ENCODE measurements around the gene ADCK1.
"Not testable (repeated sequence)": the region's sequence is repeated elsewhere in the genome, so short reads cannot be mapped to it uniquely, and the experiment has no call there.

Gene ADCK1

DNA sequence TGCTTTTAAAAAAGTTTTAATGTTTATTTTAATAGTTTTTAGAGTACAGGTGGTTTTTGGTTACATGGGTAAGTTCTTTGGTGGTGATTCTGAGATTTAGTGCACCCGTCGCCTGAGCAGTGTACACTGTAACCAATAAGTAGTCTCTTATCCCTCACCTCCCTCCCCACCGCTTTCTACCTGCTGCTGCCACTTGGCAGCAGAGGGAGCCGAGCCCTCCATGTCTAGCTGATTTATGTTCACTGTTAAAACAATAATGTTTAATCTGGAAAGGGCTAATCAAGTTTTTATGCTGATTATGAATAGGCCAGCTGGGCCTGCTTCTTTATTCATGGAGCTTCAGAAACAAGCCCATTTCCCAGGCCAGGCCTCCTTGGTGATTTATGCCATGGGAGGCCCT, 73.1 kb downstream of the ADCK1 start:
- WGBS, 2 experiments, result 94 to 95% methylated on average over 2 to 4 of the region's 4 CpGs
- Histone ChIP-seq H3K9me3 (ENCODE audit: control insufficient read depth, low read length) (no peaks in the 10 kb centered on the region), H3K27ac (ENCODE audit: insufficient read depth, low read depth, low read length, poor library complexity, severe bottlenecking) (no peak overlapping the region), H3K36me3 (ENCODE audit: control insufficient read depth, insufficient read depth, low read length) (no peaks in the 10 kb centered on the region), H3K4me3 (ENCODE audit: insufficient read depth, low read depth, low read length) (no peak overlapping the region), H3K27me3 (ENCODE audit: control insufficient read depth, insufficient read depth, low read length, poor library complexity, severe bottlenecking) (no peaks in the 10 kb centered on the region), H3K4me1 (ENCODE audit: control insufficient read depth, insufficient read depth, low read length) (no peaks in the 10 kb centered on the region)

DNA sequence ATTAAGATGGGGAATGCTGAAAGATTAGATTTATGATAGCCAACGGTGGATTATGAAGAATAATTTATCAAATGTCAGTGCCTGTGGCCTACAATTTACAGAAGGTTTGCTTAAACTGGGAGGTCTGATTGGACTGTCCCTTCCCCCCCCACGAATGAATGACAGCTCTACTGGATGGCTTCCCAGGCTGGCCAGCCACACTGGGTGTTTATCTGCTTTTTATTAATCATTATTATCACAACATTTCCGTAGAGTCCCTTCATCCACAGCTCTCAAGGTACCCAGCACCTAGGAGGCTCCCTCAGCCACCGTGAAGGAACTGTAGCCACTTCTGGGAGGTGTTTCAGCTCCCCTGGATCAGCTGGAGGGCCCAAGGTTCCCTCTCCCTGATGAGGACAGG, 78.9 kb downstream of the ADCK1 start:
- 90 to 92% methylated on average over 4 of the region's 4 CpGs for WGBS, 2 experiments
- Histone ChIP-seq H3K9me3 (ENCODE audit: control insufficient read depth, low read length) (no peaks in the 10 kb centered on the region), H3K27ac (ENCODE audit: insufficient read depth, low read depth, low read length, poor library complexity, severe bottlenecking) (no peak overlapping the region), H3K27me3 (ENCODE audit: control insufficient read depth, insufficient read depth, low read length, poor library complexity, severe bottlenecking) (no peaks in the 10 kb centered on the region), H3K4me3 (ENCODE audit: insufficient read depth, low read depth, low read length) (no peak overlapping the region), H3K36me3 (ENCODE audit: control insufficient read depth, insufficient read depth, low read length) (no peaks in the 10 kb centered on the region), H3K4me1 (ENCODE audit: control insufficient read depth, insufficient read depth, low read length) (peaks cover 13% of the 10 kb centered on the region)

DNA sequence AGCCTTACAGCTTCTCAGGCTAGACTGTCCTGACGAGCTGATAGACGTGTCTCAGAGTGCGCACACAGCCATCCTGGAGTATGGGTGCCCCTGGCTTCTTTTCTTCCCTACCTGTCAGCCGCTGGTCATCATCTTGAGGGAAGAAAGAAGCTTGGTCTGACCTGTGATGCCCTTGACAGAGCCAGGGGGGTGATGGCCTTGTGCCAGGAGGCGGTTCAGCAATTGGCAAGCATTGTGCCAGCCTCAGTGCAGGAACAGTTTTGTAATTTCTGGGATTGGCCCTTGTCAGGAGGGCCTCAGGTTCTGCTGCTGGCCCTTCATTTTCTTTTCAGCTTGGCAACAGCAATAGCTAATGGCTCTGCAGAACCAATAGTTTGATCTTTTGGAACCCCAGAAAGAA, 80.1 kb downstream of the ADCK1 start:
- H3K9me3 ChIP-seq (ENCODE audit: control insufficient read depth, low read length), result no peaks in the 10 kb centered on the region
- WGBS, 2 experiments, result 91 to 95% methylated on average over 5 of the region's 5 CpGs
- H3K27me3 ChIP-seq (ENCODE audit: control insufficient read depth, insufficient read depth, low read length, poor library complexity, severe bottlenecking), result no peaks in the 10 kb centered on the region
- no peak overlapping the region for H3K4me3 ChIP-seq (ENCODE audit: insufficient read depth, low read depth, low read length)
- no peak overlapping the region for H3K27ac ChIP-seq (ENCODE audit: insufficient read depth, low read depth, low read length, poor library complexity, severe bottlenecking)
- H3K4me1 ChIP-seq (ENCODE audit: control insufficient read depth, insufficient read depth, low read length), result peaks cover 15% of the 10 kb centered on the region
- H3K36me3 ChIP-seq (ENCODE audit: control insufficient read depth, insufficient read depth, low read length), result no peaks in the 10 kb centered on the region

DNA sequence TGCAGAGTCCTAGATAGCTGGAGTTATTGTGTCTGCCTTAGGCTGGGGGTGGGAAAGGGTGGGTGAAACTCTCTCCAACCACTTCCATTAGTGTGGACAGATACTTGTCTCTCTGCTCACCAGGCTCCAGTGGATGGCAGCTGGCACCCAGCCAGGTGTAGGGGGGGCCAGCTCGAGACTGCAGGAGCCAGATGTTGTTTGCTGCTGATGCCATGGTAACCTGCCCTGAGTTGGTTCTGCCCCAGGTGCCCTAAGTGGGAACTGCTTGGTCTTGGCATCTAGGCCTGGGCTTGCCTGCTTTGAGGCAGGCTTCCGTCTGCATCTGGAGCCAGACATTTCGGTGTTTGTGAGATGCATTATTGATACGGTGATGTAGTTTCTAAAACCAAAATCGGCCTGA, 82.2 kb downstream of the ADCK1 start:
- Histone ChIP-seq H3K9me3 (ENCODE audit: control insufficient read depth, low read length) (no peaks in the 10 kb centered on the region), H3K4me3 (ENCODE audit: insufficient read depth, low read depth, low read length) (no peak overlapping the region), H3K27me3 (ENCODE audit: control insufficient read depth, insufficient read depth, low read length, poor library complexity, severe bottlenecking) (no peaks in the 10 kb centered on the region), H3K36me3 (ENCODE audit: control insufficient read depth, insufficient read depth, low read length) (no peaks in the 10 kb centered on the region), H3K27ac (ENCODE audit: insufficient read depth, low read depth, low read length, poor library complexity, severe bottlenecking) (no peak overlapping the region), H3K4me1 (ENCODE audit: control insufficient read depth, insufficient read depth, low read length) (peaks cover 15% of the 10 kb centered on the region)
- 92% methylated on average over 5 of the region's 5 CpGs for WGBS, 2 experiments

DNA sequence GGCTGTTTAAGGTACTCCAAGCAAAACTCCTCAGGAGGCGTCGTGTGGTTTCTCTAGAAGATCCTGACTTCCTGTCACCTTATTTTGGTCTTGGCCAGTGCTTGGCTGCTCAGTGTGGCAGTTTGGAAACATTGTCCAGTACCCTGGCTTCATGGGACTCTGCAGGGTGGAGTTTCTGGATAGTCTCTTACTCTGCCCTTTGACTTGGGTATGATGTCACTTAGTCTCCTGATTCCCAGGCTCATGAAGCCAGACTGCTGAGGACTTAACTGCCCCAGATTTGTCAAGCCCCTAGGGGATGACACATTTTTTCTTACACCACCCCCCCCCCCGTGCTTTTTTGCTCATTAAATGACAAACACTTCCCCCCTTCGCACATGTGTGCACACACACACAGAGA, 82.7 kb downstream of the ADCK1 start:
- Histone ChIP-seq H3K4me3 (ENCODE audit: insufficient read depth, low read depth, low read length) (no peak overlapping the region), H3K36me3 (ENCODE audit: control insufficient read depth, insufficient read depth, low read length) (no peaks in the 10 kb centered on the region), H3K9me3 (ENCODE audit: control insufficient read depth, low read length) (no peaks in the 10 kb centered on the region), H3K27me3 (ENCODE audit: control insufficient read depth, insufficient read depth, low read length, poor library complexity, severe bottlenecking) (no peaks in the 10 kb centered on the region), H3K4me1 (ENCODE audit: control insufficient read depth, insufficient read depth, low read length) (peaks cover 15% of the 10 kb centered on the region), H3K27ac (ENCODE audit: insufficient read depth, low read depth, low read length, poor library complexity, severe bottlenecking) (no peak overlapping the region)
- 93% methylated on average over 3 of the region's 4 CpGs for WGBS, 2 experiments

DNA sequence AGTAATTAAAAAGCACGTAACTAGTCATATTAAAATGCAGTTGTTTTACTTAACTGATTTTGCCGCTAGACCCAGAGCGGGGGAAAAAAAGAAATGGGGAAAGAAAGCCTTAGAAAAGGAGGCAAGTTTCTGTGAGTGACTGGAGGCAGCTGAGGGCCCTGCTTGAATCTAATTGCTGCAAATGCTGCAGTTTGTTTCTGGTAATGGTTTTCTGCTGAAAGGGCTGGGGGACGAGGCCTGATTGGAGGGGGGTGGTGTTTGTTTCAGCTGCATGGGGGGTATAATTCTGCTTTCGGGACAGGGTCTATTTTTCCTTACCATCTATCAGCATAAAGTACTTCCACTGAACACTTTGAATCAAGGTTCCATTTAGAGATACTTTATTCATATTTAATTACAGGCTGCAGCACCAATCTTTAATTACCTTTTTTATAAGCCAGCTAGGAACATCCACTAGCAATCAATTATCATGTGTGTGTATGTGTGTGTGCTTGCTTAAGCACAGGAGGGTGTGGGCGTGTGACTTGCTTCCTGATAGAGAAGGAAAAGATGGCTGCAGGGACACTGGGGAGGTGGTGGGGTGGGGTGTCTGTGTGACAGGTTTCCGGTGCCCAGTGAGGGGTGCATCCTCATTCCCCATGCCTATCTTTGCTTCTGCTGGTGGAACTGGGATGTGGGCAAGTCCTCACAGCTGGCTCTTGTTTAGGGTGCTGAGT, 83.4 kb downstream of the ADCK1 start:
- H3K27me3 ChIP-seq (ENCODE audit: control insufficient read depth, insufficient read depth, low read length, poor library complexity, severe bottlenecking), result no peaks in the 10 kb centered on the region
- H3K9me3 ChIP-seq (ENCODE audit: control insufficient read depth, low read length), result no peaks in the 10 kb centered on the region
- WGBS, 2 experiments, result 82 to 92% methylated on average over 5 to 6 of the region's 7 CpGs
- H3K27ac ChIP-seq (ENCODE audit: insufficient read depth, low read depth, low read length, poor library complexity, severe bottlenecking), result no peak overlapping the region
- no peaks in the 10 kb centered on the region for H3K36me3 ChIP-seq (ENCODE audit: control insufficient read depth, insufficient read depth, low read length)
- H3K4me3 ChIP-seq (ENCODE audit: insufficient read depth, low read depth, low read length), result no peak overlapping the region
- peaks cover 15% of the 10 kb centered on the region for H3K4me1 ChIP-seq (ENCODE audit: control insufficient read depth, insufficient read depth, low read length)

DNA sequence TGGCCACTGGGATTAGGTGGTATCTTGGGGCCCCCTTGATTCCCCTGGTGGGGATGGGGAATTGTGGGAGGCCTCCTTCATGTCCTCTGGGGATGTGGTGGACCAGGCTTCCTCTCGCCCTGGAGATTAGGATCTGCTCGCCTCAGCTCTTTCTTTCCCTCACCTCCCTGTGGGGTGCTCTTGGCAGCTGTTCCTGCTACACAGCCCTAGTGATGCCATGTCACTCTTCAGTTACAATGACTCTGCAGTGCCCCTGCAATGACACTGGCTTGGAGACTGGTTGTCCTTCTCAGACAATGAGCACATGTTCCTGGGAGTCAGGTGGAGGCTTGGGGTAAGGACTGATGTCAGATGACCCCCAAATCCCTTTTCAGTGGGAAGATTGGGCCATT, 83.9 kb downstream of the ADCK1 start:
- Histone ChIP-seq H3K4me3 (ENCODE audit: insufficient read depth, low read depth, low read length) (no peak overlapping the region), H3K27me3 (ENCODE audit: control insufficient read depth, insufficient read depth, low read length, poor library complexity, severe bottlenecking) (no peaks in the 10 kb centered on the region), H3K9me3 (ENCODE audit: control insufficient read depth, low read length) (no peaks in the 10 kb centered on the region), H3K36me3 (ENCODE audit: control insufficient read depth, insufficient read depth, low read length) (no peaks in the 10 kb centered on the region), H3K4me1 (ENCODE audit: control insufficient read depth, insufficient read depth, low read length) (peaks cover 15% of the 10 kb centered on the region), H3K27ac (ENCODE audit: insufficient read depth, low read depth, low read length, poor library complexity, severe bottlenecking) (no peak overlapping the region)
- WGBS, 2 experiments, result 69 to 73% methylated on average over 2 of the region's 2 CpGs

DNA sequence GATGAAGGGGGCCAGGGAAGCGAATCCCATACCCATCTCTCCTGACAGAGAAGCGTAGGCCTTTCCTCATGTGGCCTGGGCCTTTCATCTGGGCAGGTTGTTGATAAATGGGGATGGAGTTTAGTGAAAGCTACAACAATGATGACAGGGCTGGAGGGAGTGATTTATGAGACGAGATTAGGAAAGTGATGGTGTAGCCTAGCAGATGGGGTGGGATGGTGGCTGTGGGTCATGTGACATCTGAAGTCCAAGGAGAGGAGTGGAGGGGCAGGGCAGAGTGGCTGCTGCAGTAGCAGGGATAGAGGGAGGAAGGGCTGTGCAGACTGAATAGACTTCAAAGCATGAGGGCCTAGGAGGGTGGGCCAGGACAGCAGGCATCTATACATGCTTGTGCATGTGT, 85.5 kb downstream of the ADCK1 start:
- no peak overlapping the region for H3K4me3 ChIP-seq (ENCODE audit: insufficient read depth, low read depth, low read length)
- peaks cover 15% of the 10 kb centered on the region for H3K4me1 ChIP-seq (ENCODE audit: control insufficient read depth, insufficient read depth, low read length)
- H3K27me3 ChIP-seq (ENCODE audit: control insufficient read depth, insufficient read depth, low read length, poor library complexity, severe bottlenecking), result no peaks in the 10 kb centered on the region
- no peaks in the 10 kb centered on the region for H3K36me3 ChIP-seq (ENCODE audit: control insufficient read depth, insufficient read depth, low read length)
- WGBS, 2 experiments, result 92 to 94% methylated on average over 3 of the region's 3 CpGs
- no peak overlapping the region for H3K27ac ChIP-seq (ENCODE audit: insufficient read depth, low read depth, low read length, poor library complexity, severe bottlenecking)
- no peaks in the 10 kb centered on the region for H3K9me3 ChIP-seq (ENCODE audit: control insufficient read depth, low read length)

DNA sequence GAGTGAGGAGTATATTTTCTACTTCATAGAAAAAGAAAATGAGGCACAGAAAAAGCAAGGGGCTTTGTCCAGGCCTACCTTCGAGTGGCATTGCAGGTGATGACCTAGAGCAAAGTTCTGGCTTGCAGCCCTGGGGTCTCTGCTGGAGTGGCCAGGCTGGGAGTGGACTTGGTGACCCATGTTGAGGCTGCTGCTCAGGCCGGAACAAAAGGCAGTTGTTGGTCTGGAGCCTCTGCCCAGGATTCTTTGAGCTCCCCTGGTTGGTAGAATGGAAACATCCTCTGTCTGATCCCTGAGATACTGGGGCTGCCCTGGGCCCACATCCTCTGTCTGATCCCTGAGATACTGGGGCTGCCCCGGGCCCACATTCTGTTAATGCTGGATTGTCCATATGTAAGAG, 86.1 kb downstream of the ADCK1 start:
- no peak overlapping the region for H3K27ac ChIP-seq (ENCODE audit: insufficient read depth, low read depth, low read length, poor library complexity, severe bottlenecking)
- no peaks in the 10 kb centered on the region for H3K36me3 ChIP-seq (ENCODE audit: control insufficient read depth, insufficient read depth, low read length)
- 88% methylated on average over 3 of the region's 3 CpGs for WGBS, 2 experiments
- peaks cover 15% of the 10 kb centered on the region for H3K4me1 ChIP-seq (ENCODE audit: control insufficient read depth, insufficient read depth, low read length)
- H3K9me3 ChIP-seq (ENCODE audit: control insufficient read depth, low read length), result no peaks in the 10 kb centered on the region
- no peaks in the 10 kb centered on the region for H3K27me3 ChIP-seq (ENCODE audit: control insufficient read depth, insufficient read depth, low read length, poor library complexity, severe bottlenecking)
- H3K4me3 ChIP-seq (ENCODE audit: insufficient read depth, low read depth, low read length), result no peak overlapping the region

DNA sequence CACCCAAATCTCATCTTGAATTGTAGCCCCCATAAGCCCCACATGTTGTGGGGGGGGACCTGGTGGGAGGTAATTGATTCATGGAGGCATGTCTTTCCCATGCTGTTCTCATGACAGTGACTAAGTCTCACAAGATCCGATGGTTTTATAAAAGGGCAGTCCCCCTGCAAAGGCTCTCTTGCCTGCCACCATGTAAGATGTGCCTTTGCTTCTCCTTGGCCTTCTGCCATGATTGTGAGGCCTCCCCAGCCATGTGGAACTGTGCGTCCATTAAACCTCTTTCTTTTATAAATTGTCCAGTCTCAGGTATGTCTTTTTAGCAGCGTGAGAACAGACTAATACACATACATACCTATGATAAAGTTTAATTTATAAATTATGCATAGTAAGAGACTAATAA, 89.0 kb downstream of the ADCK1 start:
- not testable (repeated sequence) for H3K36me3 ChIP-seq (ENCODE audit: control insufficient read depth, insufficient read depth, low read length); H3K9me3 ChIP-seq (ENCODE audit: control insufficient read depth, low read length); H3K27ac ChIP-seq (ENCODE audit: insufficient read depth, low read depth, low read length, poor library complexity, severe bottlenecking); H3K27me3 ChIP-seq (ENCODE audit: control insufficient read depth, insufficient read depth, low read length, poor library complexity, severe bottlenecking); H3K4me3 ChIP-seq (ENCODE audit: insufficient read depth, low read depth, low read length); H3K4me1 ChIP-seq (ENCODE audit: control insufficient read depth, insufficient read depth, low read length)
- 96 to 97% methylated on average over 2 of the region's 3 CpGs for WGBS, 2 experiments

DNA sequence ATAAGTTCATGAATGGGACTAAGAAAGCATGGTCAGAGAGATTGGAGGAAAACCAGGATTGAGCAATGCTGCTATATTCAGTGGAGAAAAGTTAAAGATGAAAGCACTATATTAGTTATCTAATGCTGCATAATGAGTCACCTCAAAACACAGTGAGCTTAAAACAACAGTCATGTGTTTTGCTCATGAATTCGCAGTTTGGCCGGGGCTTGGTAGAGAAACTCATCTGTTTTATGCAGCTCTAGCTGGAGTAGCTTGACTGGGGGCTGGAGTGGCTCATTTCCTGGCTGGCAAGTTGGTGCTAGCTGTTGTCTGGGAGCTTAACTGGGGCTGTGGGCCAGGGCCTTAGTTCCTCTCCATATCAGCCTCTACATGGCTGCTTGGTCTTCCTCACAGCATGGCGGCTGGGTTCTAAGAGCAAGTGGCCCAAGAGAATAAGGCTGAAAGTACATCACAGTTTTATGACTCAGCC, 90.1 kb downstream of the ADCK1 start:
- Histone ChIP-seq H3K36me3 (ENCODE audit: control insufficient read depth, insufficient read depth, low read length) (no peaks in the 10 kb centered on the region), H3K4me1 (ENCODE audit: control insufficient read depth, insufficient read depth, low read length) (no peaks in the 10 kb centered on the region), H3K27ac (ENCODE audit: insufficient read depth, low read depth, low read length, poor library complexity, severe bottlenecking) (no peak overlapping the region), H3K9me3 (ENCODE audit: control insufficient read depth, low read length) (no peaks in the 10 kb centered on the region), H3K4me3 (ENCODE audit: insufficient read depth, low read depth, low read length) (no peak overlapping the region), H3K27me3 (ENCODE audit: control insufficient read depth, insufficient read depth, low read length, poor library complexity, severe bottlenecking) (no peaks in the 10 kb centered on the region)
- 98% methylated on average over 3 of the region's 3 CpGs for WGBS, 2 experiments

Measured in ectodermal cell (in vitro differentiated cells).